Spleen (tissue), 11 donors: ENCODE results near the gene SLC22A5. TPM values are rescaled to one million over a fixed set of nuclear protein-coding genes. Genes with fewer than 3 reads are reported as not detected.

ENCODE experiments used
- DNase-seq: peaks from one replicate; pipeline ENCODE4 v3.0.0-alpha.2; 2020
- H3K27ac ChIP-seq, 8 donors: fragments of 200-600 bp; sonication (generic) in 7 of 8; 1 replicate in 4 of 8; 2 replicates in 4 of 8; pipeline versions ENCODE4 v1.5.0 to v1.8.0; 2016 to 2021; ENCODE audit warnings: inconsistent platforms in 4 of 8, mild to moderate bottlenecking in 4 of 8, moderate library complexity in 1 of 8
- H3K27me3 ChIP-seq, 7 donors: fragments of 200-600 bp; sonication (generic) in 6 of 7; replicated peaks in 1 of 7; 1 replicate in 4 of 7; 2 replicates in 3 of 7; pipeline versions ENCODE4 v1.5.0 to v1.8.0; 2016 to 2021; ENCODE audit warnings: inconsistent platforms in 3 of 7, mild to moderate bottlenecking in 1 of 7
- H3K36me3 ChIP-seq, 6 donors: fragments of 200-600 bp; sonication (generic) in 5 of 6; 1 replicate in 4 of 6; 2 replicates in 2 of 6; pipeline versions ENCODE4 v1.5.0 to v1.8.0; 2016 to 2021; ENCODE audit warnings: inconsistent platforms in 2 of 6
- H3K4me1 ChIP-seq, 6 donors: fragments of 200-600 bp; sonication (generic) in 5 of 6; 1 replicate in 3 of 6; 2 replicates in 3 of 6; pipeline versions ENCODE4 v1.5.0 to v1.8.0; 2016 to 2021; ENCODE audit warnings: inconsistent platforms in 3 of 6
- H3K4me3 ChIP-seq, 8 donors: fragments of 200-600 bp; sonication (generic) in 7 of 8; 1 replicate in 4 of 8; 2 replicates in 4 of 8; pipeline versions ENCODE4 v1.5.0 to v1.8.0; 2016 to 2021; ENCODE audit warnings: inconsistent platforms in 4 of 8, mild to moderate bottlenecking in 4 of 8, moderate library complexity in 2 of 8
- H3K9me3 ChIP-seq, 8 donors: fragments of 200-600 bp; sonication (generic) in 7 of 8; 1 replicate in 4 of 8; 2 replicates in 4 of 8; pipeline versions ENCODE4 v1.5.0 to v1.8.0; 2016 to 2021; ENCODE audit warnings: inconsistent platforms in 4 of 8
- POLR2A ChIP-seq, 3 donors: fragments of 450-650 bp; IDR thresholded peaks; one replicate each; pipeline ENCODE4 v1.5.1; 2017; ENCODE audit warnings: antibody characterized with exemption in 3 of 3, mild to moderate bottlenecking in 1 of 3
- POLR2AphosphoS5 ChIP-seq, 3 donors: sonication (generic); formaldehyde crosslinking; IDR thresholded peaks; one replicate each; pipeline ENCODE4 v1.5.1; 2017; ENCODE audit warnings: antibody characterized with exemption in 3 of 3
- WGBS, 5 donors: extraction: QIAGEN DNeasy Blood & Tissue Kit in 3 of 5; methylation state at CpG; one replicate each; pipeline versions ENCODE4 v1.1.5 to v1.1.7; 2013 to 2018; 5-methylcytosine and 5-hydroxymethylcytosine counted together
- intact Hi-C: fragments of 100-400 bp; cut with DNase I; formaldehyde crosslinking; loops from one replicate; pipeline ENCODE4 v1.15.0; 2023; ENCODE audit warnings: low total_unique reads
- polyA plus RNA-seq, 3 donors: library from polyadenylated mRNA; stranded (reverse); fragments of 200-250 nt; gene quantifications; one replicate each; pipeline ENCODE4 v1.2.1, GENCODE V29; 2013
- total RNA-seq, 7 donors: library from RNA; depleted of rRNA in 3 of 7; stranded (reverse); fragments of >200 nt in 3 of 7; fragmentation: NEBNext Ultra II Directional in 4 of 7; extraction: Animal tissue kit (Norgen Biotek cat#: 25700) in 4 of 7; gene quantifications; one replicate each; pipeline versions ENCODE4 v1.1.0 to v1.2.1, GENCODE V29; 2016 to 2021
- TF ChIP-seq, protein P1 (sequence below), 11 experiments: fragments of 200-600 bp in 7 of 11; fragments of 450-650 bp in 4 of 11; sonication (generic) in 4 of 11; IDR thresholded peaks in 8 of 11; conservative IDR thresholded peaks in 3 of 11; 1 replicate in 7 of 11; 2 replicates in 4 of 11; pipeline versions ENCODE4 v1.4.0 to v1.8.0; 2016 to 2021; ENCODE audit warnings: antibody characterized with exemption in 11 of 11, inconsistent platforms in 4 of 11, mild to moderate bottlenecking in 1 of 11
- donor health status: healthy with polysubstance abuse.
- donor health status: DM: no; HTN: no; CAD: no; lungs with moderate emphysema.
- donor health status: DM: no; HTN: no; CAD: no.
- donor health status: Bipolar disorder and iron deficiency.
- donor health status: healthy.
- donor health status: DM: no; HTN: no; CAD: no.
- donor health status: DM: yes; HTN: yes; CAD: no.

SLC22A5 gene
- total and polyA plus RNA-seq, 10 donors: 2.4 to 9.2 (median 6.7) TPM

DNA sequence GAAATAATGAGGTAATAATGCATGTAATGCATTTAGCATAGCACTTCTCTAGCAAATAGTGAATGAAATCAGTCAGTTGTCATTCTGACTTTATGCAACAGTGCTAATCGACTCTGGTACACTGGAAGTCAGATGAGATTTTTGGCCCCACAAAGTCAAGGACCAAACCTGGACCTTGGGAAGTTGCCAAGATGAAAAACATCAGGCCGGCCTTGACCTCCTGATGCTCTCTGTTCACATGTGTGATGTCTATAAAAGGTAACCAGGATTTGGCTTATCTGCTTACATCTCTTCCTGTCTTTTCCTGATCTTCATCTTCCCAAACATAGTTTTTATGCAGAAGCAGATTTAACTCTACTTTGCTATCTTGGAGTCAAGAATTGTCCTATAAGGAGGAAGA, 39.5 kb downstream of the SLC22A5 start:
- H3K4me1 ChIP-seq: peaks cover 25 to 82% (median 62%) of the 10 kb centered on the region in 6 donors
- peak overlapping the region; percentile 89 to 99 (median 99) for H3K27ac ChIP-seq
- no peaks in the 10 kb centered on the region for H3K27me3 ChIP-seq
- H3K36me3 ChIP-seq: no peaks in the 10 kb centered on the region
- DNase-seq: no peak
- intact Hi-C loops: no loop called here
- WGBS, 5 donors: 59 to 70% (median 65%) methylated on average over 2 of the region's 2 CpGs
- H3K9me3 ChIP-seq: no peaks in the 10 kb centered on the region
- TF ChIP-seq, protein P1, sequence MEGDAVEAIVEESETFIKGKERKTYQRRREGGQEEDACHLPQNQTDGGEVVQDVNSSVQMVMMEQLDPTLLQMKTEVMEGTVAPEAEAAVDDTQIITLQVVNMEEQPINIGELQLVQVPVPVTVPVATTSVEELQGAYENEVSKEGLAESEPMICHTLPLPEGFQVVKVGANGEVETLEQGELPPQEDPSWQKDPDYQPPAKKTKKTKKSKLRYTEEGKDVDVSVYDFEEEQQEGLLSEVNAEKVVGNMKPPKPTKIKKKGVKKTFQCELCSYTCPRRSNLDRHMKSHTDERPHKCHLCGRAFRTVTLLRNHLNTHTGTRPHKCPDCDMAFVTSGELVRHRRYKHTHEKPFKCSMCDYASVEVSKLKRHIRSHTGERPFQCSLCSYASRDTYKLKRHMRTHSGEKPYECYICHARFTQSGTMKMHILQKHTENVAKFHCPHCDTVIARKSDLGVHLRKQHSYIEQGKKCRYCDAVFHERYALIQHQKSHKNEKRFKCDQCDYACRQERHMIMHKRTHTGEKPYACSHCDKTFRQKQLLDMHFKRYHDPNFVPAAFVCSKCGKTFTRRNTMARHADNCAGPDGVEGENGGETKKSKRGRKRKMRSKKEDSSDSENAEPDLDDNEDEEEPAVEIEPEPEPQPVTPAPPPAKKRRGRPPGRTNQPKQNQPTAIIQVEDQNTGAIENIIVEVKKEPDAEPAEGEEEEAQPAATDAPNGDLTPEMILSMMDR (IDR thresholded peaks at IDR 0.05 in 8 of 11, conservative IDR thresholded peaks at IDR 0.05 in 3 of 11): no peak
- TF ChIP-seq POLR2A (IDR thresholded peaks at IDR 0.05) (no peak), POLR2AphosphoS5 (IDR thresholded peaks at IDR 0.05) (no peak)
- no peak overlapping the region for H3K4me3 ChIP-seq

DNA sequence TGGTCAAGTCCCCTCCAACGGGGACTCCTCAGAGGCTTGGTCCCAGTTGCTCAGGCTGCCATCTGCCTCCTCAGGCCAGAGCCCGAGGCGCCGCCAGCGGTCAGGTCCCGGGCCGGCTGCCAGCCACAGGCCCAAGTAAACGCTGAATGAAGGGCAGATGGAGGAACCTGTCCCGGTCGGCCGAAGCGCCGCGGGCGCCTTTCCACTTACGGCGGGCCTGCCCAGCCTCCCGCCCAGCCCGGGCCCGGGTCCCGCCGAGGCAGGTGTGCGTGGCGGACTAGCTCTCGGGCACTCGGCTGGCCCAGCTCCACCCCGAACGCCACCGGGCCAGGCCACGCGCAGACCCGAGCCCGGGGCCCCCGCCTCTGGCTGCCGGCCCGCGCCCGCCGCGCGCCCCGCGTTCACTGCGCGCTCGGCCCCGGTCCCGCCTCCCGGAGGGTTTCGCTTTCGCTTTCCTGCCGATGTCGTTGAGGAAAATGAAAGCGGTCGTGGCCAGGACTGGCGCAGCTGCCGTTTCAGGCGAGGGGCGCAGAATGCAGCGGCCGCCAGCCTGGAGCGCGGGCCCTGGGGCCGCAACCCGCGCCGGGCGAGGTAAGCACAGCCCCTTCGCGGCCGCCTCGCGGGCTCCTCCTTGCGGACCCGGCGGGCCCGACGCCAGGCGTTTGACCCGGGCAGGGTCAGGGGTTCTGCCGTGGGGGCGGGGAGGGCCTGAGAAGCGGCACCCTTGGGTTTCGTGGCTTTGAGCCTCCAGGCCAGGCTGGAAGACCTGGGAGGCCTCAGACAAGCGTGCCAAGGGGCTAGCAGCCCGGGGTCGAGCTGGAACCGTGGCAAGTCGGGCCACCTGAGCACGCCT, 41.2 kb downstream of the SLC22A5 start:
- peaks cover 42 to 91% (median 78%) of the 10 kb centered on the region in 6 donors for H3K4me1 ChIP-seq
- intact Hi-C loops: loop anchor here (5.0 kb wide), 1 partner anchor 82 kb away; the partner anchor contains the start of gene IRF1
- 0 to 1% (median 0%) methylated on average over 16 to 90 of the region's 90 CpGs for WGBS, 5 donors
- no peaks in the 10 kb centered on the region for H3K36me3 ChIP-seq
- TF ChIP-seq POLR2AphosphoS5 (IDR thresholded peaks at IDR 0.05): peak; percentile 92 to 97 (median 93)
- peak in 2 of 3 donors; percentile 81 to 85 for TF ChIP-seq POLR2A (IDR thresholded peaks at IDR 0.05)
- TF ChIP-seq, protein P1 (IDR thresholded peaks at IDR 0.05 in 8 of 11, conservative IDR thresholded peaks at IDR 0.05 in 3 of 11): peak; percentile 28 to 88 (median 73)
- DNase-seq: peak; percentile 97
- no peaks in the 10 kb centered on the region for H3K9me3 ChIP-seq
- no peaks in the 10 kb centered on the region for H3K27me3 ChIP-seq
- peak overlapping the region; percentile 52 to 74 (median 58) for H3K4me3 ChIP-seq
- H3K27ac ChIP-seq: peak overlapping the region; percentile 89 to 99 (median 99)

DNA sequence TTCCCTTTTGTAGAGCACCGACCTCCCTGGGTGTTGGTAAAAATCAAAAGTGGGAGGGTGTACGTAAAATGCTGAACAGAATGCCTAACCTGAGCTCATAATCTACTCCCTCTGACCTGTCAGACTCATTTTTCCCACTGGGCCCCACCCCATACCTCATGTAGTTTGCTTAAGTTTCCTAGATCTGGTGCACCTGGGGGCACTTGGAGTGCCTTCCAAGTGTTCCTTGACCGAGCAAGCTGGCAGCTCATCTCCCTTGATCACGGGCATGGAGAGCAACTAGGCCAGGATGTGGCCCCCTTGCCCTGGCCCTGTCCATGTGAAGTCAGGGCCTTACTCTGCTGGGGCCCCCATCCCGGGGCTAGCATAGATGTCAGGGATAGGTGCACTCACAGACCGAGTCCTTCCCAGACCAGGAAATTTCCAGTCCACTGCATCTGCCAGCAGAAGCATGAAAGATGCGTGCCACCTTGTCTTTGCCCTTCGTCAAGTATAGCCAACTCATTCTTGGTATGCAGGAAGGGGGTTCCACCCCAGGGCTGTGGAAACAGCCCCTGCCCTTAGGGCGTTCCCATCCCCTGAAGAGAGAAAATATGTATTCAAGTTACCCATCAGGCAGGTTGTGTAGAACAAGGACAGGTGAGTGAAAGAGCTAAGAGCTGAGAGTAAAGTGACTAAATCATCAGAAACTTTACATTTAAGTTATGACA, 41.9 kb downstream of the SLC22A5 start:
- TF ChIP-seq, protein P1 (IDR thresholded peaks at IDR 0.05 in 8 of 11, conservative IDR thresholded peaks at IDR 0.05 in 3 of 11): peak in 1 of 11 experiments; percentile 33
- TF ChIP-seq POLR2AphosphoS5 (IDR thresholded peaks at IDR 0.05) (no peak), POLR2A (IDR thresholded peaks at IDR 0.05) (no peak)
- intact Hi-C loops: loop anchor here (5.0 kb wide), 1 partner anchor 81 kb away; the partner anchor contains the start of gene IRF1
- H3K4me1 ChIP-seq: peaks cover 43 to 91% (median 82%) of the 10 kb centered on the region in 6 donors
- 1 to 6% (median 4%) methylated on average over 8 to 9 of the region's 9 CpGs for WGBS, 5 donors
- H3K27ac ChIP-seq: peak overlapping the region; percentile 89 to 99 (median 99)
- no peaks in the 10 kb centered on the region for H3K36me3 ChIP-seq
- no peaks in the 10 kb centered on the region for H3K9me3 ChIP-seq
- peak overlapping the region; percentile 52 to 74 (median 58) for H3K4me3 ChIP-seq
- DNase-seq: peak; percentile 82
- H3K27me3 ChIP-seq: no peaks in the 10 kb centered on the region
